ENCODE measurements around the gene FN1. TPM values are rescaled to one million over a fixed set of nuclear protein-coding genes. Genes with fewer than 3 reads are reported as not detected.

FN1 gene
- total RNA-seq, 1 experiment from 2014 or later = 39.4 TPM

DNA sequence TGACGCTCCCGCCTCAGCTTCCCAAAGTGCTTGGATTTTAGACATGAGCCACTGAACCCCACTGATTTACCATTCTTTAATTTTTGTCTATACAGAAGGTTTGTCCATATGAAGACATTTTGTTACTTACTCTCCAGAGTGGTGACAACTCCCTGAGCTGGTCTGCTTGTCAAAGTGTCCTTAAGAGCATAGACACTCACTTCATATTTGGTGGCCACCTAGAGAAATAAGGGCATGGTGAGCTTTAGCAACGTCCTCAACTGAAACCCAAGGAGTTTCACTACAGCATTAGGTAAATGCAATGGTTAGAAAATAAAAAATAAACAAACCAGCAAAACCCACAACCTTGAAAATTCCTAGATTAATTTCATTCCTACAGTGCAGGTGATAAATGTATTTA is 57.8 kb downstream of the FN1 start:
- ChIA-PET CTCF (no interaction called here), POLR2A (ENCODE audit: unreplicated experiment) (no interaction called here)
- Histone ChIP-seq H4K20me1 (ENCODE audit: insufficient read depth) (no peaks in the 10 kb centered on the region), H3F3A (ENCODE audit: insufficient read depth, low read depth) (no peaks in the 10 kb centered on the region), H3K36me3 (ENCODE audit: low read depth) (no peaks in the 10 kb centered on the region), H2AFZ (no peak overlapping the region), H3K9me2 (ENCODE audit: insufficient read depth) (peaks cover 3% of the 10 kb centered on the region; the same call in 1 of the 2 replicates), H3K27me3 (ENCODE audit: insufficient read depth, low read depth) (no peaks in the 10 kb centered on the region), H3K4me1 (replicated peaks; ENCODE audit: insufficient read depth) (no peaks in the 10 kb centered on the region), H3K4me3 (no peak overlapping the region), H3K4me2 (no peak overlapping the region), H3K27ac (no peak overlapping the region), H3K9me3 (ENCODE audit: insufficient read depth, low read depth) (no peaks in the 10 kb centered on the region), H3K79me2 (ENCODE audit: low read depth) (no peaks in the 10 kb centered on the region)
- DNase-seq = no peak
- TF ChIP-seq, protein P1, sequence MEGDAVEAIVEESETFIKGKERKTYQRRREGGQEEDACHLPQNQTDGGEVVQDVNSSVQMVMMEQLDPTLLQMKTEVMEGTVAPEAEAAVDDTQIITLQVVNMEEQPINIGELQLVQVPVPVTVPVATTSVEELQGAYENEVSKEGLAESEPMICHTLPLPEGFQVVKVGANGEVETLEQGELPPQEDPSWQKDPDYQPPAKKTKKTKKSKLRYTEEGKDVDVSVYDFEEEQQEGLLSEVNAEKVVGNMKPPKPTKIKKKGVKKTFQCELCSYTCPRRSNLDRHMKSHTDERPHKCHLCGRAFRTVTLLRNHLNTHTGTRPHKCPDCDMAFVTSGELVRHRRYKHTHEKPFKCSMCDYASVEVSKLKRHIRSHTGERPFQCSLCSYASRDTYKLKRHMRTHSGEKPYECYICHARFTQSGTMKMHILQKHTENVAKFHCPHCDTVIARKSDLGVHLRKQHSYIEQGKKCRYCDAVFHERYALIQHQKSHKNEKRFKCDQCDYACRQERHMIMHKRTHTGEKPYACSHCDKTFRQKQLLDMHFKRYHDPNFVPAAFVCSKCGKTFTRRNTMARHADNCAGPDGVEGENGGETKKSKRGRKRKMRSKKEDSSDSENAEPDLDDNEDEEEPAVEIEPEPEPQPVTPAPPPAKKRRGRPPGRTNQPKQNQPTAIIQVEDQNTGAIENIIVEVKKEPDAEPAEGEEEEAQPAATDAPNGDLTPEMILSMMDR (conservative IDR thresholded peaks at IDR 0.05) = no peak
- no peak for TF ChIP-seq EZH2 (IDR thresholded peaks at IDR 0.05; ENCODE audit: low read depth)
- BruUV-seq (replicated peaks) = no TSS peak
- intact Hi-C loops (cut with micrococcal nuclease; ENCODE audit: unreplicated experiment) = no loop called here

DNA sequence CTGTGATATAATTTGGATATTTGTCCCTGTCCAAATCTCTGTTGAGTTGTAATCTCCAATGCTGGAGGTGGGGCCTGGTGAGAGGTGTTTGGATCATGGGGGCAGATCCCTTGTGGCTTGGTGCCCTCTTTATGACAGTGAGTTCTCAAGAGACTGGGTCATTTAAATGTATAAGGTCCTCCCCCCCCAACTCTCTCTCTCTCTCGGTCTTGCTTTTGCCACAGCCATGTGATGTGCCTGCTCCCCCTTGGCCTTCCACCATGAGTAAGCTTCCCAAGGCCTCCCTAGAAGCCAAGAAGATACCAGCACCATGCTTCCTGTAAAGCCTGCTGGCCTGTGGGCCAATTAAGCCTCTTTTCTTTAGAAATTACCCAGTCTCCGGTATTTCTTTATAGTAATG is 58.6 kb downstream of the FN1 start:
- no peaks in the 10 kb centered on the region for H3K9me3 ChIP-seq (ENCODE audit: insufficient read depth, low read depth)
- no peak overlapping the region for H3K27ac ChIP-seq
- no peak for DNase-seq
- no peak overlapping the region for H3K4me3 ChIP-seq
- no peak for TF ChIP-seq EZH2 (IDR thresholded peaks at IDR 0.05; ENCODE audit: low read depth)
- TF ChIP-seq, protein P1 (conservative IDR thresholded peaks at IDR 0.05) = no peak
- ChIA-PET POLR2A (ENCODE audit: unreplicated experiment) (no interaction called here), CTCF (no interaction called here)
- no peaks in the 10 kb centered on the region for H4K20me1 ChIP-seq (ENCODE audit: insufficient read depth)
- intact Hi-C loops (cut with micrococcal nuclease; ENCODE audit: unreplicated experiment) = no loop called here
- no peaks in the 10 kb centered on the region for H3K27me3 ChIP-seq (ENCODE audit: insufficient read depth, low read depth)
- no peaks in the 10 kb centered on the region for H3K4me1 ChIP-seq (replicated peaks; ENCODE audit: insufficient read depth)
- no TSS peak for BruUV-seq (replicated peaks)
- no peaks in the 10 kb centered on the region for H3K36me3 ChIP-seq (ENCODE audit: low read depth)
- no peak overlapping the region for H3K4me2 ChIP-seq
- H3F3A ChIP-seq (ENCODE audit: insufficient read depth, low read depth) = no peaks in the 10 kb centered on the region
- H2AFZ ChIP-seq = no peak overlapping the region
- H3K79me2 ChIP-seq (ENCODE audit: low read depth) = no peaks in the 10 kb centered on the region
- peaks cover under 1% of the 10 kb centered on the region; the same call in 1 of the 2 replicates for H3K9me2 ChIP-seq (ENCODE audit: insufficient read depth)

DNA sequence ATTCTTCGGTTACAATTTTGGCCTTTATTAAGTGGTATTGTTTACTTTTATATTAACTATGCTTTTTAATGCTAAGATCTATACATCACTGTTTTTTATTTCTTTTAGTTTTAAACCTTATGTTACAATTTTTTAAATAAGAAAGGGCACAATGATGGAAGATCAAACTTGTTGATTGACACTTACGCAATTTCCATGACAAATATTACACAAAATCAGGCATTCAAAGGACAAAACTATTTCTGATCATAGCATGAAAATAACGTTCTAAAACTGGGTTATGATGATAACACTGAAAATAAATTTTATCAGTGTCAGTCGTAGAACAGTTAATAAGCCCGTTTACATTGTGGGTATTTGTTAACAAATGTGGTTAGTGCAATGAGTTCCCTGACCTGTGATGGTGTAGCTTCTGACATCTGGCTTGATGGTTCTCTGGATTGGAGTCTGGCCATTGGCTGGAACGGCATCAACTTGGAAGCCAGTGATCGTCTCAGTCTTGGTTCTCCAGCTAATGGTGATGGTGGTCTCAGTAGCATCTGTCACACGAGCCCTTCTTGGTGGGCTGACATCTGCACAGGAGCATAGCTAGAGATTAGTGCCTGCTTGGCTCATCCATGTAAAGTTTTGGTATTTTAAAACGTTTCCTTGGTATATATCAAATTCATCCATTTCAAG is 59.6 kb downstream of the FN1 start:
- H3F3A ChIP-seq (ENCODE audit: insufficient read depth, low read depth) = no peaks in the 10 kb centered on the region
- DNase-seq = no peak
- H3K27me3 ChIP-seq (ENCODE audit: insufficient read depth, low read depth) = no peaks in the 10 kb centered on the region
- no peaks in the 10 kb centered on the region for H3K4me1 ChIP-seq (replicated peaks; ENCODE audit: insufficient read depth)
- H3K9me3 ChIP-seq (ENCODE audit: insufficient read depth, low read depth) = no peaks in the 10 kb centered on the region
- TF ChIP-seq EZH2 (IDR thresholded peaks at IDR 0.05; ENCODE audit: low read depth) = no peak
- TF ChIP-seq, protein P1 (conservative IDR thresholded peaks at IDR 0.05) = no peak
- no peaks in the 10 kb centered on the region for H4K20me1 ChIP-seq (ENCODE audit: insufficient read depth)
- no peak overlapping the region for H3K4me2 ChIP-seq
- no TSS peak for BruUV-seq (replicated peaks)
- ChIA-PET CTCF (no interaction called here), POLR2A (ENCODE audit: unreplicated experiment) (no interaction called here)
- H3K79me2 ChIP-seq (ENCODE audit: low read depth) = no peaks in the 10 kb centered on the region
- no peaks in the 10 kb centered on the region for H3K36me3 ChIP-seq (ENCODE audit: low read depth)
- intact Hi-C loops (cut with micrococcal nuclease; ENCODE audit: unreplicated experiment) = no loop called here
- H3K4me3 ChIP-seq = no peak overlapping the region
- no peak overlapping the region for H2AFZ ChIP-seq
- H3K9me2 ChIP-seq (ENCODE audit: insufficient read depth) = no peaks in the 10 kb centered on the region
- no peak overlapping the region for H3K27ac ChIP-seq

All from PC-9 (cell line).